NOMO-1 treated with dmso at 0.1 percent for 144 hours (cell line): ENCODE measurements around the gene TP53I11.

Experiments used
- DNase-seq: peaks from one replicate; lab custom pipeline; 2025; ENCODE audit not compliant: unreplicated experiment; lab: John Stamatoyannopoulos, UW

Gene TP53I11

DNA sequence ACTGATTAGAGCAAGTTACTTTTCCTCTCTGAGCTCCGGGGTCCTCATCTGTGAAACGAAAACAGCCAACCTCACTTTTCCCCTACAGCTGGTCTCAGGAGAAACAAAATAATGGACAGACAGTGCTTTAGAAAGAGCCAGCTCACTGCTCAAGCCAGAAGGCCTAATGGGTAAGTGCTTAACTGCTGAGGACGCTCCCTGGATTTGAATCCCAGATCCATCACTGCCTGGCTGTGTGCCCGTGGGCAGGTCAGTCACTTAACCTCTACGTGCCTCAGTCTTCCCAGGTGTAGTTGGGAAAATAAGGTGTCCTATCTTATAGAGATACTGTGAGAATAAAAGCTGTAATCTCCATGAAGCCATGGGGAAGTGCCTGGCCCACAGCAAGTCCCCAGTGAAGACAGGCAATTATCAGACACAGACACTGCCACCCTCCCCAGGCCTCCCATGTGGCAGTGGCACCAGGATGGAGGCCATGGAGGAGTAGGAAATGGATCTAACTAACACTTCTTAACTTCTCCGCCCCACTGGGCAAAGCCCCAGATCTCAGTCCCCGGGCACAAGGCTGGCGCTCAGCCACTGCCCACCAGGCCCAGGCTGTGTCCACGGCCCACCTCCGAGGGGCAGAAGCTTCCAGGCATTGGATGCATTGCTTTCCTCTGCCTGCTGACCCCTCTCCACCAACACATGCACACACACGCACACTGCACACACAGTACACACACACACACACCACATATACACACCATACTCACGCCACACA lies 9.2 kb downstream of the TP53I11 start:
- no peak for DNase-seq

GRCh38 chr11:44940835-44941234 lies 9.8 kb downstream of the TP53I11 start:
- no peak for DNase-seq

DNA sequence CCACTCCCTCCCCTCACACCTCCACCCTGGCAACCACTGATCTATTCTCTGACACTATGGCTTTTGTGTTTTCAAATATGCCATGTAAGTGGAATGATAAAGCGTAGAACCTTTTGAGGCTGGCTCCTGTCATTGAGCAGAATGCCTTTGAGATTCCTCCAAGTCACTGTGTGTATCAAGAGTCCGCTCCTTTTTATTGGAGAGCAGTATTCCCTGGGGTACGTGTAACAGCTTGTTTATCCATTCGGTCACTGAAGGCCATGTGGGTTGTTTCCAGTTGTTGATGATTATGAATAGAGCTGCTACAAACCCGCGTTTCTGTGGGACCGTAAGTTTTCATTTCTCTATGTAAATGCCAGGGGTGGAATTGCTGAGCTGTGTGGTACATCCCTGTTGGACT lies 10.3 kb downstream of the TP53I11 start:
- DNase-seq = no peak

- DNase-seq = no peak
Measured at GRCh38 chr11:44939673-44940395, 10.8 kb downstream of the TP53I11 start.

DNA sequence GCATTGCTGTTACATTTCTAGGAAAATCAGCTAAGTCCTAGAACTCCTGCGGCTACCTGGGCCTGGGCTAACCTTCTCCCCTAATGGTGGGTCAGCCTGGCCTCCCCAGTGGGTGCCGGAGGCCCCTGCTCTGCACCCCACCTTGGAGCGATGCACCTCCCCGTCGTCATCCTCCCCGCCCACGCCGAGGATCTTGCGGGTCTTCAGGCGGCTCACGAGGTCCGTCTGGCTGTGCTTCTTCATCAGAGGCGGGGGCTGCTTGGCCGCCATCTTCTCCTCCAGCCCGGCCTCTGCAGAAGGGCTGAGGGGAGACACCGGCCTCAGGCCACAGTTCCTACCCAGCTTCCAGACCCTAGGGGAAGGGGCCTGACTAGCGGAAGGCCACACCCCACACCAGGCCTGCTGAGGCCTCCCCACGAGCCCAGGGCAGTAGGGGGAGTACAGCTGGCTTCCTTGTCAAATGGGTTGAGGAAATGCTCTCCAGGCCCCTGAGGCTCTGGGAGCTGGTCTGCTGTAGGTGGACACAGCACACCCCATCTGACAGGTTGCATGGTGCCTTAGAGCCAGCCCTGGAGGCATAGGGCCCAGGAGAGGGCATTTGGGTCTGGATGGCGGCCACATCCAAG lies 12.5 kb downstream of the TP53I11 start:
- no peak for DNase-seq

- DNase-seq = no peak
Measured at GRCh38 chr11:44936951-44937543, 13.6 kb downstream of the TP53I11 start.

DNA sequence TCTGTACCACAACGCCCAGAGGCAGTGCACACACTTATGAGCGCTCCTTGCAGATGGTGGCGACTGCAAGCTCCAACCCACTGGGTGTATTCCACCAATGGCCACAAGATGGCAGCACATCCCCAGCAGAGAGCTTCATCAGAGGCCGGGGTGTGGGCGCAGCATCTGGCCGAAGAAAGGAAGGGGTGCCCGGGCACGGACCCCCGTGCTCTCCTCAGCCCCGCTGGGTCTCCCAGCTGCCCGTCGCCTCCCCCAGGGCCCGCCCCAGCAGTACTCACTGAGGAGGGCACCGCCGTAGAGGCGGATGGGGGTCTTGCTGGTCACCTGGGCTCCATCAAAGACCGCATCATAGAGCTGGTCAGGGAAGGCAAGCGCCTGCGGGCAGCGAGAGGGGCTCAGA lies 14.2 kb downstream of the TP53I11 start:
- peak; percentile 38 for DNase-seq

- no peak for DNase-seq
Measured at GRCh38 chr11:44934735-44935250, 15.9 kb downstream of the TP53I11 start.

GRCh38 chr11:44934110-44934509 lies 16.6 kb downstream of the TP53I11 start:
- no peak for DNase-seq

DNA sequence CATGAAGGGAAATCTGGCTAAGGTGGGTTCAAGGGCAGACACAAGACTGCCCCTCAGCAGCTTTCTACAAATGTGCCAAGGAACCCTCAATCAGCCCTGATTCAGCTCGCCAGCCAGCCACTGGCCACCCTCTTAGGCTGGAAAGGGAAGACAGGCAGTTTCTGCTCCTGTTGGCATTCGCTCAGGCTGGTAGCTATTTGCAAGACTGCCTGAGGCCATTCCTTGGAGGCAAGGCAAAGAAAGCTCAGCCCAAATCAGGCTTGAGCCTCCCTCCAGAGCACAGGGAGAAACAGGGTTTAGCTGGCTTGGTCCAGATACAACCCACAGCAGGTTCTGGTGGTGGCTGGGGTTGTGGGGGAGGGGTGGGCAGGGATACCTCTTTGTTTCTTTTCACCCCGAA lies 19.2 kb downstream of the TP53I11 start:
- no peak for DNase-seq

DNA sequence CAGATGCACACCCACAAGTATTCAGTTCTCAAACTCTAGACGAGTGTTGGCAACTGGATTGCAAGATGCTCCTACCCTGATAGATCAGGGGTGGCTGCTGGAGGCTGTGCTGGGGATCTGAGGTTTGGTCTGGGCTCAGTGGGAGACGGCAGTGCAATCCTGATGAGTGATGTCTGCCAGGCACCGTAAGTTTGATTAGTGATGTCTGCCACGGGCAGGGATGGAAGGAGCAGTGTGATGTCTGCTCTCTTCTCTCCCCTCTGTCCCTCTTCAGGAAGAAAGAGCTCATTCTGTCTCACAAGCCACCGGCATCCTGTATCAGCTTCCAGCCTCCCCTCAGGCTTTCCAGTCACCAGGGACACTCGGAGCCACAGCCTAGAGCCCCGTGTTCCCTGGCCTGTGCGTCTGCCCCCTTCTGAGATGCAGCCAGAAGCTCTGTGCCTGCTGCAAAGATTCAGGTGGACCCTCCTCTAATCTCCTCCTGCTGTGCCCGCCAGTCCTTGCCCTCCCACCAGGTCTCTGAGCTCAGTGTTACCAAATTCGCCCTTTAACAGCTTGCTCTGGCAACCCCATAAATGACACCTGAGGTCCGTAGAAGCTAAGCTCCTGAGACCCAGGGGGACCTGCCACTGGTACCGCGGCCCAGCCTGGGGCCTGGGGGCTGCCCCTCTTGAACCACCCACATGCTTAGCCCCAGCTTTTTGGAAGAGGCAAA lies 19.9 kb downstream of the TP53I11 start:
- no peak for DNase-seq

DNA sequence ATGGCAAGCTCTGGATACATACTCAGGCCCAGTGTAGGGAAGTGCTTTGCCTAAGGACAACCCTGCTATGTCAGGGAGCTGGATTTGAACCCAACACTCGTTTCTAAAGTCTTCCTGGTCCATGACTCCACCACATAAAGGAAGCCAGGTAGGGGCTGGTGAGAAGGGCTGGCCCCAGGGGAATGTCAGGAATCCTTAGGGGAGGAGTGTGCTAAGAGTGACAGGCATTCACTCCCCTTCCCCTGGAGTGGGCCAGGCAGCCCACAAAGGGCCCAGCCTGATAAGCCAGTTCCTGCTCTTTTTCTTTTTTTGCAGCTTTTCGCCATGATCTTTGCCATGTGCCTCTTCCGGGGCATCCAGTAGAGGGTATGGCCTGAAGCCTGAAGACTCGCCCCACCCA lies 21.9 kb downstream of the TP53I11 start:
- no peak for DNase-seq

GRCh38 chr11:44928144-44928543 lies 22.5 kb downstream of the TP53I11 start:
- no peak for DNase-seq

DNA sequence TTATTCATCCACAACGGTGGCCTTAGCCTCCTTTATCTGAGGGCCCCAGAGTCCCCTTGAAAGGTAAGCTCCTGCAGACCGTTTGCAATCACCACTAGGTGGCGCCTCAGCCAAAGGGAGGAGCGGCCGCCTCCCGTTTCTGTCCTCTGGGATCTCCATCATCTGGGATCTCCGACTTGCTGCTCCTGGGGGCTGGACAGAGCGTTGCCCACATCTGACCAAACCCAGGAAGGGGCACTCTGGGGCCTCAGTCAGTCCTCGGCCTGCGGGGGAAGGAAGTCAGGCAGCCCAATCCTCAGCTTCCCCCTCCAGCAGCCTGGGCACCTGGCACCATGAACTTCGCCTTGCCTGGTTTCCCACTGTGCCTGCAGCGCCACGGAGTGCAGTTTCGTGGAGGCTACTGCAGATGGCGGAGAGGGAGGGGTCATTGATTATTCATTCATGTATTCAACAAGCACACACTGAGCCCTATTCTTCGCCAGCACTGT lies 23.5 kb downstream of the TP53I11 start:
- DNase-seq = no peak

GRCh38 chr11:44926036-44926435 lies 24.6 kb downstream of the TP53I11 start:
- DNase-seq = no peak

- DNase-seq = no peak
Measured at GRCh38 chr11:44923806-44924205, 26.9 kb downstream of the TP53I11 start.

GRCh38 chr11:44923115-44923514 lies 27.6 kb downstream of the TP53I11 start:
- no peak for DNase-seq

GRCh38 chr11:44920451-44920850 lies 30.2 kb downstream of the TP53I11 start:
- DNase-seq = no peak

DNA sequence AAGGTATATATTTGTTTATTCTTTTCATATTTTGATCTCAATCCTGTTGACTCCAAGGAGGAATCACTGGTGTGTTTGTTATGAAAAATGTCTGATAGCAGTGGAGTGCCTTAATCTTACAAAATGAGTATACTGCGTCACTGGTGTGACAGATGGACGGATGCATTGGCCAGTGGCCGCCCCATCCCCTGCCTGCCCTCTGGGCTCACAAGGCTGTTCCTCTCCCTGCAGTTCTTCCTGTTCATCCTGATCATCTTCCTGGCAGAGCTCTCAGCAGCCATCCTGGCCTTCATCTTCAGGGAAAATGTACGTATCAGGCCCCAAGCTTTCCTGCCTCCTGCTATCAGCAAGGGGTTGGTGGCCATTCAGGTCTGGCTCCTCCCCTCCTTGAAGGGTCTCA lies 32.9 kb downstream of the TP53I11 start:
- DNase-seq = no peak

DNA sequence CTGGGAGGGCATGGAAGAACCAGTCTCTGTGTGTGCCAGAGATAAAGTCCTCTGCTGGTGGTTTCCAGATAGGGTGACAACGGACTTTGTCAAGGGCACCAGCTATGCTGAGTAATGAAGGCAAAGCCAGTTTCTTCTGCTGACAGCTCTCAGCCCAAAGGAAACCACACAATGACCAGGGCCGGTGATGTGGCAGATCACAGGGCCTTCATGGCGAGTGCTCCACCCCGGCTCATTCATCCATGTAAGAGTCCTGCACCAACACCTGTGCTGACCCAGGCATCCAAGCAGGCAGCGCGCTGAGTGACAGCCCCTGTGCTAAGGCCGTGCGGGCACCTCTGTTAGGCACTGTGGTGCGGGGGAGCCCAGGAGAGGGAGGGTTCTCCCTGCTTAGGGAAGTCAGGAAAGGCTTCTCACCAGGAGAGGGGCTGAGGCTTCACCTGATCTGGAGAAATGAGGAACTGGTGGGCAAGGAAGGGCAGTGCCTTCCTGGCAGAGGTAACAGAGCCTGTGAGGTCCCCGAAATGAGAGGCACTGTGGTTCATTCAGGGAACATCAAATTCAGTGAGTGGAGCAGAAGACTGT lies 33.8 kb downstream of the TP53I11 start:
- DNase-seq = no peak
